IMR-90 (cell line): Measurements from ENCODE around the gene SSBP3. TPM values are rescaled to one million over a fixed set of nuclear protein-coding genes. Genes with fewer than 3 reads are reported as not detected.

Experiments
- ATAC-seq: fragments of 200-7000 bp; cut with Tn5 transposase; 2 replicates; pipeline ENCODE4 v1.9.1; 2020; ENCODE audit warnings: low read depth, mild to moderate bottlenecking, moderate library complexity
- BruUV-seq: library from RNA; stranded (reverse); fragments of 400-500 nt; replicated peaks from 2 replicates; lab custom pipeline; 2021; lab: Mats Ljungman, UMichigan
- CTCF ChIA-PET: fragments of 300-600 bp; formaldehyde crosslinking; extraction: SDS; loops from one replicate; lab custom pipeline; 2021; ENCODE audit warnings: antibody characterized with exemption; lab: Yijun Ruan, JAX
- POLR2A ChIA-PET: fragments of 300-600 bp; sonication (Branson Sonifier 250); formaldehyde crosslinking; loops from one replicate; lab custom pipeline; 2022; ENCODE audit warnings: antibody characterized with exemption; ENCODE audit not compliant: unreplicated experiment; lab: Charles Lee
- DNase-seq: peaks from one replicate; pipeline ENCODE4 v3.0.0; 2013
- H2AFZ ChIP-seq: replicated peaks from 2 replicates; pipeline ENCODE3; 2013; ENCODE audit warnings: low read length, mild to moderate bottlenecking; ENCODE audit not compliant: poor library complexity
- H2AK5ac ChIP-seq: 2 replicates; pipeline ENCODE4 v1.6.1; 2013; ENCODE audit warnings: low read depth, low read length, inconsistent platforms
- H2AK9ac ChIP-seq: replicated peaks from 2 replicates; pipeline ENCODE3; 2013; ENCODE audit warnings: mild to moderate bottlenecking, low read depth, low read length, moderate library complexity; ENCODE audit not compliant: poor library complexity
- H2BK120ac ChIP-seq: 2 replicates; pipeline ENCODE4 v1.6.1; 2013; ENCODE audit warnings: low read depth, low read length, inconsistent platforms
- H2BK15ac ChIP-seq: 3 replicates; pipeline ENCODE4 v1.6.1; 2013; ENCODE audit warnings: low read depth, low read length, inconsistent platforms
- H2BK20ac ChIP-seq: 2 replicates; pipeline ENCODE4 v1.6.1; 2013; ENCODE audit warnings: low read depth, mild to moderate bottlenecking, inconsistent platforms, low read length, moderate library complexity
- H2BK5ac ChIP-seq: 2 replicates; pipeline ENCODE4 v1.6.1; 2013; ENCODE audit warnings: mild to moderate bottlenecking, low read depth, low read length, inconsistent platforms; ENCODE audit not compliant: poor library complexity, severe bottlenecking
- H3K14ac ChIP-seq: replicated peaks from 2 replicates; pipeline ENCODE4 v1.6.1; 2013; ENCODE audit warnings: low read depth, low read length, inconsistent platforms
- H3K18ac ChIP-seq: 2 replicates; pipeline ENCODE4 v1.6.1; 2013; ENCODE audit warnings: low read depth, low read length, control low read depth
- H3K23ac ChIP-seq: 2 replicates; pipeline ENCODE4 v1.6.1; 2013; ENCODE audit warnings: low read depth, low read length, inconsistent platforms
- H3K27ac ChIP-seq: 2 replicates; pipeline ENCODE4 v1.5.1; 2013; ENCODE audit warnings: mild to moderate bottlenecking, control low read depth, low read length; ENCODE audit not compliant: insufficient read depth
- H3K27me3 ChIP-seq: 2 replicates; pipeline ENCODE4 v1.6.1; 2013; ENCODE audit warnings: low read length; ENCODE audit not compliant: control insufficient read depth, insufficient read depth
- H3K36me3 ChIP-seq: 2 replicates; pipeline ENCODE4 v1.6.1; 2013; ENCODE audit warnings: low read length, mixed read lengths; ENCODE audit not compliant: control insufficient read depth, insufficient read depth
- H3K4ac ChIP-seq: 2 replicates; pipeline ENCODE4 v1.6.1; 2013; ENCODE audit warnings: low read depth, low read length, inconsistent platforms
- H3K4me1 ChIP-seq: 2 replicates; pipeline ENCODE4 v1.6.1; 2013; ENCODE audit warnings: low read length, mixed read lengths; ENCODE audit not compliant: control insufficient read depth, insufficient read depth
- H3K4me2 ChIP-seq: 2 replicates; pipeline ENCODE4 v1.6.1; 2013; ENCODE audit warnings: low read depth, mild to moderate bottlenecking, control low read depth, low read length, moderate library complexity
- H3K4me3 ChIP-seq: 2 replicates; pipeline ENCODE4 v1.5.1; 2013; ENCODE audit warnings: low read depth, mild to moderate bottlenecking, control low read depth, low read length, moderate library complexity; ENCODE audit not compliant: insufficient read depth
- H3K56ac ChIP-seq: 2 replicates; pipeline ENCODE4 v1.6.1; 2013; ENCODE audit warnings: low read length, inconsistent platforms; ENCODE audit not compliant: insufficient read depth; ENCODE audit errors: extremely low read depth
- H3K79me1 ChIP-seq, 2 experiments: 2 replicates each; pipeline ENCODE4 v1.6.1; 2013; ENCODE audit warnings: low read length in 2 of 2, inconsistent platforms in 1 of 2, low read depth in 1 of 2
- H3K9ac ChIP-seq: 2 replicates; pipeline ENCODE4 v1.6.1; 2013; ENCODE audit warnings: low read depth, low read length, control low read depth
- H3K9me1 ChIP-seq: 2 replicates; pipeline ENCODE4 v1.6.1; 2013; ENCODE audit warnings: low read length, inconsistent platforms; ENCODE audit not compliant: insufficient read depth
- H3K9me3 ChIP-seq: 2 replicates; pipeline ENCODE4 v1.6.1; 2013; ENCODE audit warnings: low read length; ENCODE audit not compliant: control insufficient read depth, insufficient read depth
- H4K20me1 ChIP-seq: 2 replicates; pipeline ENCODE4 v1.6.1; 2013; ENCODE audit warnings: low read length, inconsistent platforms; ENCODE audit not compliant: insufficient read depth
- H4K5ac ChIP-seq: 2 replicates; pipeline ENCODE4 v1.6.1; 2013; ENCODE audit warnings: mild to moderate bottlenecking, low read depth, low read length, control low read depth
- H4K8ac ChIP-seq, 2 experiments: 2 replicates each; pipeline ENCODE4 v1.6.1; 2013; ENCODE audit warnings: low read depth in 2 of 2, low read length in 2 of 2, control low read depth in 1 of 2, inconsistent platforms in 1 of 2
- H4K91ac ChIP-seq: 2 replicates; pipeline ENCODE4 v1.6.1; 2013; ENCODE audit warnings: low read depth, low read length, inconsistent platforms; ENCODE audit not compliant: insufficient read depth
- NFE2L2 ChIP-seq: fragments of 150-350 bp; IDR thresholded peaks from 2 replicates; pipeline ENCODE4 v1.6.1; 2016; ENCODE audit warnings: low read depth, mild to moderate bottlenecking, low read length
- POLR2A ChIP-seq: IDR thresholded peaks from 2 replicates; pipeline ENCODE4 v1.6.1; 2012; ENCODE audit warnings: mild to moderate bottlenecking, low read depth, low read length
- RCOR1 ChIP-seq: IDR thresholded peaks from 2 replicates; pipeline ENCODE4 v1.6.1; 2012; ENCODE audit warnings: mild to moderate bottlenecking, low read length, improper control_type of control experiment; ENCODE audit not compliant: insufficient replicate concordance
- SMC3 ChIP-seq: fragments of 150-350 bp; IDR thresholded peaks from 2 replicates; pipeline ENCODE4 v1.6.1; 2016; ENCODE audit warnings: low read depth, mild to moderate bottlenecking, antibody characterized with exemption, low read length, moderate library complexity
- WGBS, 2 experiments: methylation state at CpG; one replicate each; pipeline versions ENCODE4 v1.1.5 to v1.1.7; 2013; ENCODE audit warnings: missing lambda C conversion rate in 2 of 2; ENCODE audit not compliant: insufficient read length in 1 of 2; ENCODE audit errors: extremely low coverage in 2 of 2; 5-methylcytosine and 5-hydroxymethylcytosine counted together
- dilution Hi-C: fragments of 300-500 bp; cut with HindIII; formaldehyde crosslinking; loops from one replicate; pipeline ENCODE4 v1.14.3; 2018; ENCODE audit warnings: low sequenced_read_pairs; ENCODE audit not compliant: unreplicated experiment
- in situ Hi-C: fragments of 300-500 bp; cut with MboI; formaldehyde crosslinking; loops from 3 replicates; pipeline ENCODE4 v1.14.3; 2019; ENCODE audit warnings: low sequenced_read_pairs, inconsistent platforms, mixed read lengths
- intact Hi-C: fragments of 100-400 bp; cut with micrococcal nuclease; formaldehyde crosslinking; loops from 2 replicates; pipeline ENCODE4 v1.10.0; 2022
- polyA plus RNA-seq, 3 experiments: library from polyadenylated mRNA; depleted of rRNA; stranded (reverse); fragments of >200 nt; gene quantifications; 2 replicates each; pipeline ENCODE4 v1.2.3, GENCODE V29; 2012; ENCODE audit warnings: low replicate concordance in 1 of 3
- total RNA-seq: library from RNA; depleted of rRNA; stranded (reverse); fragments of >200 nt; gene quantifications from 2 replicates; pipeline ENCODE4 v1.2.3, GENCODE V29; 2012

SSBP3 gene
- total and polyA plus RNA-seq, 2 of the 4 experiments (the other 2 are of a cell fraction), result 10.9 to 39.6 TPM

- no peaks in the 10 kb centered on the region for H3K9me3 ChIP-seq
- no peak overlapping the region for H3K18ac ChIP-seq
- no peak overlapping the region for H2BK20ac ChIP-seq
- H3K9ac ChIP-seq, result no peak overlapping the region
- WGBS, 2 experiments, result 86% methylated on average over 1 of the region's 7 CpGs; no CpG with 5 or more reads in 1 of the 2 experiments
- H2AK9ac ChIP-seq, result no peak overlapping the region
- H3K27me3 ChIP-seq, result no peaks in the 10 kb centered on the region
- no peak overlapping the region for H3K14ac ChIP-seq
- dilution Hi-C loops (no loop called here), in situ Hi-C loops (no loop called here), intact Hi-C loops (no loop called here)
- no peak overlapping the region for H2BK120ac ChIP-seq
- TF ChIP-seq NFE2L2 (no peak), POLR2A (no peak), SMC3 (no peak), RCOR1 (no peak)
- no peak overlapping the region for H2BK5ac ChIP-seq
- ATAC-seq (no peak), DNase-seq (no peak)
- no peak overlapping the region for H4K8ac ChIP-seq
- H4K20me1 ChIP-seq, result peaks cover 8% of the 10 kb centered on the region; the same call in 1 of the 2 replicates
- no peak overlapping the region for H3K4me2 ChIP-seq
- no peak overlapping the region for H3K4me3 ChIP-seq
- no peak overlapping the region for H4K91ac ChIP-seq
- H3K4ac ChIP-seq, result no peak overlapping the region
- no peak overlapping the region; the same call in 1 of the 2 replicates for H3K23ac ChIP-seq
- H3K79me1 ChIP-seq, result peaks cover 49 to 83% of the 10 kb centered on the region in 2 experiments
- no TSS peak for BruUV-seq
- H2AFZ ChIP-seq, result no peak overlapping the region
- no peak overlapping the region for H3K56ac ChIP-seq
- H3K4me1 ChIP-seq, result no peaks in the 10 kb centered on the region
- ChIA-PET CTCF (no interaction called here), POLR2A (no interaction called here)
- H4K5ac ChIP-seq, result no peak overlapping the region
- H2AK5ac ChIP-seq, result no peak overlapping the region
- H3K27ac ChIP-seq, result no peak overlapping the region
- H3K36me3 ChIP-seq, result peaks cover 11% of the 10 kb centered on the region
- H2BK15ac ChIP-seq, result no peak overlapping the region
- H3K9me1 ChIP-seq, result peaks cover 19% of the 10 kb centered on the region
Measured at GRCh38 chr1:54345116-54345515, 61.1 kb downstream of the SSBP3 start.
